Nephron (organoid): Measurements from ENCODE around the gene BMPR1A.

Source experiments
- H3K27ac Mint-ChIP-seq, 3 experiments: 2 replicates each; pipeline ENCODE4 v1.8.0; 2020; ENCODE audit warnings: mixed read lengths in 3 of 3, mild to moderate bottlenecking in 2 of 3, moderate library complexity in 1 of 3
- H3K27me3 Mint-ChIP-seq: 2 replicates; pipeline ENCODE4 v1.8.0; 2021; ENCODE audit warnings: low read depth, mild to moderate bottlenecking, moderate library complexity, mixed read lengths
- H3K36me3 Mint-ChIP-seq: 2 replicates; pipeline ENCODE4 v1.8.0; 2020; ENCODE audit warnings: low read depth, mixed read lengths
- H3K4me1 Mint-ChIP-seq: 2 replicates; pipeline ENCODE4 v1.8.0; 2020; ENCODE audit warnings: mixed read lengths
- H3K4me3 Mint-ChIP-seq, 3 experiments: 2 replicates each; pipeline ENCODE4 v1.8.0; 2020; ENCODE audit warnings: mild to moderate bottlenecking in 3 of 3, mixed read lengths in 3 of 3, moderate library complexity in 2 of 3
- H3K9me3 Mint-ChIP-seq: 2 replicates; pipeline ENCODE4 v1.8.0; 2020; ENCODE audit warnings: mixed read lengths
- CTCF ChIP-seq, 3 experiments: fragments of 200-600 bp; sonication (generic); IDR thresholded peaks; one replicate each; pipeline ENCODE4 v1.5.0; 2021; ENCODE audit warnings: antibody characterized with exemption in 3 of 3; ENCODE audit not compliant: unreplicated experiment in 3 of 3

The BMPR1A gene

GRCh38 chr10:86782701-86783418, 26.4 kb downstream of the BMPR1A start:
- no peak overlapping the region for H3K4me3 Mint-ChIP-seq
- no peak for TF ChIP-seq CTCF (IDR thresholded peaks at IDR 0.05; ENCODE audit: unreplicated experiment in 3 of 3)
- H3K27me3 Mint-ChIP-seq: no peaks in the 10 kb centered on the region
- H3K4me1 Mint-ChIP-seq: peaks cover 21% of the 10 kb centered on the region
- H3K36me3 Mint-ChIP-seq: peaks cover 60% of the 10 kb centered on the region
- H3K27ac Mint-ChIP-seq: peak overlapping the region in 2 of 3 experiments; percentile 30 to 63
- H3K9me3 Mint-ChIP-seq: peaks cover 28% of the 10 kb centered on the region

GRCh38 chr10:86785037-86785436, 28.6 kb downstream of the BMPR1A start:
- H3K27ac Mint-ChIP-seq: no peak overlapping the region

GRCh38 chr10:86785968-86786367, 29.5 kb downstream of the BMPR1A start:
- no peak for TF ChIP-seq CTCF (IDR thresholded peaks at IDR 0.05; ENCODE audit: unreplicated experiment in 3 of 3)
- H3K9me3 Mint-ChIP-seq: peaks cover 23% of the 10 kb centered on the region
- peaks cover 15% of the 10 kb centered on the region for H3K4me1 Mint-ChIP-seq
- no peaks in the 10 kb centered on the region for H3K27me3 Mint-ChIP-seq
- no peak overlapping the region for H3K4me3 Mint-ChIP-seq
- peaks cover 47% of the 10 kb centered on the region for H3K36me3 Mint-ChIP-seq
- H3K27ac Mint-ChIP-seq: no peak overlapping the region

More at GRCh38 chr10:86785037-86785436, 28.6 kb downstream of the BMPR1A start:
- Mint-ChIP-seq H3K4me3 (no peak overlapping the region), H3K4me1 (peaks cover 15% of the 10 kb centered on the region), H3K27me3 (no peaks in the 10 kb centered on the region), H3K9me3 (peaks cover 26% of the 10 kb centered on the region), H3K36me3 (peaks cover 48% of the 10 kb centered on the region)
- no peak for TF ChIP-seq CTCF (IDR thresholded peaks at IDR 0.05; ENCODE audit: unreplicated experiment in 3 of 3)

- Mint-ChIP-seq H3K27me3 (no peaks in the 10 kb centered on the region), H3K27ac (no peak overlapping the region), H3K4me3 (no peak overlapping the region), H3K36me3 (peaks cover 43% of the 10 kb centered on the region), H3K9me3 (peaks cover 19% of the 10 kb centered on the region), H3K4me1 (peaks cover 15% of the 10 kb centered on the region)
- TF ChIP-seq CTCF (IDR thresholded peaks at IDR 0.05; ENCODE audit: unreplicated experiment in 3 of 3): no peak
Measured at GRCh38 chr10:86786368-86786767, 29.9 kb downstream of the BMPR1A start.

DNA sequence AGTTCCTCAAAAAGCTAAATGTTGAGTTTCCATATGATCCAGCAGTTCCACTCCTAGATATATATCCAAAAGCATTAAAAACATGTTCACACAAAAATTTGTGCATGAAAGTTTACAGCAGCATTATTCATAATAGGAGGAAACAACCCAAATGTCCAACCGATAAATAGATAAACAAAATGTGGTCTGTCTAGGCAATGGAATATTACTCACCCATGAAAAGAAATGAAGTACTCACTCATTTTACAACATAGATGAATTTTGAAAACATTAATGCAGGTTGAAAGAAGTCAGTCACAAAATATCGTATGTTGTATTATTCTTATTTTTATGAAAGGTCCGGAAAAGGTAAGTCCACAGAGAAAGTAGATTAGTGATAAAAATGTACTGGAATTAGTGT, 34.0 kb downstream of the BMPR1A start:
- H3K4me1 Mint-ChIP-seq: peaks cover 12% of the 10 kb centered on the region
- no peak for TF ChIP-seq CTCF (IDR thresholded peaks at IDR 0.05; ENCODE audit: unreplicated experiment in 3 of 3)

More for the DNA sequence above, 34.0 kb downstream of the BMPR1A start:
- H3K36me3 Mint-ChIP-seq: peaks cover 14% of the 10 kb centered on the region
- no peaks in the 10 kb centered on the region for H3K9me3 Mint-ChIP-seq
- H3K27me3 Mint-ChIP-seq: no peaks in the 10 kb centered on the region
- no peak overlapping the region for H3K27ac Mint-ChIP-seq
- no peak overlapping the region for H3K4me3 Mint-ChIP-seq
